Sigmoid colon (tissue), 4 donors: ENCODE measurements around the gene CDA.

Source experiments
- EP300 ChIP-seq, 4 donors: sonication (generic); formaldehyde crosslinking; IDR thresholded peaks; one replicate each; pipeline ENCODE4 v1.6.1; 2017; ENCODE audit warnings: antibody characterized with exemption in 4 of 4
- POLR2A ChIP-seq, 2 donors: fragments of 450-650 bp; IDR thresholded peaks; one replicate each; pipeline ENCODE4 v1.6.1; 2016; ENCODE audit warnings: antibody characterized with exemption in 2 of 2, mild to moderate bottlenecking in 2 of 2, moderate library complexity in 2 of 2
- TF ChIP-seq, protein P1 (sequence below), 4 experiments: fragments of 450-650 bp in 3 of 4; fragments of 200-600 bp in 1 of 4; IDR thresholded peaks; one replicate each; pipeline ENCODE4 v1.5.1; 2016 to 2019; ENCODE audit warnings: antibody characterized with exemption in 4 of 4, mild to moderate bottlenecking in 3 of 4, moderate library complexity in 2 of 4

DNA sequence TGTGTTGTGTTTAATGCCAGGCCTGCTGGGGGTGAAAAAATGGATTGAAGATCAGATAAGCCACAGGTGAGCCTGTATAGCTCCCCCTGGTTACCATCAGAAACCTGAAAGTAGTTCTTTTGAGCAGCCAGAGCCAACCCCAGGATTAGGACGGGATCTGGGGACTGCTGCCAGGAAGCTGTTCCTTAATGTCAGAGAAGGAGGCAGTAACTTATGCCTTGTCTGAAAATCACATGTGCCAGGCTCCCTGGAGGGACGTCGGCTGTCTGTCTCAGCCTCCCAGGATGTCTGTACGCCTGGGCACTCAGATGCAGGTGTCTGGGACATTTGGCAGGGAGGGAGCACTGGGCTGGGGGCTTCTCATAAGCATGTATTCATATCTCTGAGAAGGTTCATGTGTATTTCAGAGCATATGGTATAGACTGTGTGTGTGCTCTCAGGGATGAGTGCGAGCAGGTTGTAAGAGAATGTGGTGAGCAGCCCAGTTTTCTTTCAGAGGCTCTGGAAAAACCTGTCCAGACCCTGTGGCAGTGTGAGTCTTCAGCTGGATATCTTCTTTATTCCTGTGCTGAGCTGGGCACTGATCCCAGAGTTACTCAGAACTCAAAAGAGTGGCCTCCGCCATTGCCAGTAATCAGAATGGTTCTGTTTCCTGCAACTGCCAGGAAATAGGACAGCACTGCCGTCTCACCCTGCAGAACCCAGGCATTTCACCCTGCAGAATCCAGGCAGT lies 33.7 kb upstream of the CDA start:
- TF ChIP-seq, protein P1, sequence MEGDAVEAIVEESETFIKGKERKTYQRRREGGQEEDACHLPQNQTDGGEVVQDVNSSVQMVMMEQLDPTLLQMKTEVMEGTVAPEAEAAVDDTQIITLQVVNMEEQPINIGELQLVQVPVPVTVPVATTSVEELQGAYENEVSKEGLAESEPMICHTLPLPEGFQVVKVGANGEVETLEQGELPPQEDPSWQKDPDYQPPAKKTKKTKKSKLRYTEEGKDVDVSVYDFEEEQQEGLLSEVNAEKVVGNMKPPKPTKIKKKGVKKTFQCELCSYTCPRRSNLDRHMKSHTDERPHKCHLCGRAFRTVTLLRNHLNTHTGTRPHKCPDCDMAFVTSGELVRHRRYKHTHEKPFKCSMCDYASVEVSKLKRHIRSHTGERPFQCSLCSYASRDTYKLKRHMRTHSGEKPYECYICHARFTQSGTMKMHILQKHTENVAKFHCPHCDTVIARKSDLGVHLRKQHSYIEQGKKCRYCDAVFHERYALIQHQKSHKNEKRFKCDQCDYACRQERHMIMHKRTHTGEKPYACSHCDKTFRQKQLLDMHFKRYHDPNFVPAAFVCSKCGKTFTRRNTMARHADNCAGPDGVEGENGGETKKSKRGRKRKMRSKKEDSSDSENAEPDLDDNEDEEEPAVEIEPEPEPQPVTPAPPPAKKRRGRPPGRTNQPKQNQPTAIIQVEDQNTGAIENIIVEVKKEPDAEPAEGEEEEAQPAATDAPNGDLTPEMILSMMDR (IDR thresholded peaks at IDR 0.05) = no peak
- TF ChIP-seq POLR2A (IDR thresholded peaks at IDR 0.05) (no peak), EP300 (IDR thresholded peaks at IDR 0.05) (no peak)
